H1 (cell line): ENCODE measurements around the gene CYP2S1.
"Not testable (repeated sequence)": the region's sequence is repeated elsewhere in the genome, so short reads cannot be mapped to it uniquely, and the experiment has no call there.

ENCODE experiments used
- BRCA1 ChIP-seq: IDR thresholded peaks from 2 replicates; pipeline ENCODE4 v1.6.1; 2012; ENCODE audit warnings: low read depth, low read length, improper control_type of control experiment
- CHD2 ChIP-seq: IDR thresholded peaks from 2 replicates; pipeline ENCODE4 v1.6.1; 2012; ENCODE audit warnings: low read length, improper control_type of control experiment
- CTCF ChIP-seq, 3 experiments: IDR thresholded peaks; 1 replicate in 2 of 3; 2 replicates in 1 of 3; pipeline versions ENCODE4 v1.5.1 to v1.6.1; 2011; ENCODE audit warnings: low read length in 3 of 3, mild to moderate bottlenecking in 3 of 3, inconsistent platforms in 2 of 3, low read depth in 1 of 3, moderate library complexity in 1 of 3; ENCODE audit not compliant: insufficient read depth in 1 of 3; ENCODE audit errors: control extremely low read depth in 1 of 3
- EP300 ChIP-seq, 2 experiments: IDR thresholded peaks; 1 replicate in 1 of 2; 2 replicates in 1 of 2; pipeline ENCODE4 v1.6.1; 2011 to 2012; ENCODE audit warnings: low read depth in 2 of 2, low read length in 2 of 2, mild to moderate bottlenecking in 2 of 2, borderline replicate concordance in 1 of 2, inconsistent platforms in 1 of 2, moderate library complexity in 1 of 2
- EZH2 ChIP-seq: fragments of 200-600 bp; sonication (generic); IDR thresholded peaks from 2 replicates; pipeline ENCODE4 v1.7.1; 2012; ENCODE audit warnings: low read depth, mild to moderate bottlenecking, moderate library complexity, low read length, inconsistent platforms; ENCODE audit not compliant: severe bottlenecking
- GABPA ChIP-seq: IDR thresholded peaks from 2 replicates; pipeline ENCODE4 v1.6.1; 2011; ENCODE audit warnings: mild to moderate bottlenecking, low read length, moderate library complexity, borderline replicate concordance; ENCODE audit not compliant: insufficient read depth
- POLR2A ChIP-seq, 2 experiments: IDR thresholded peaks; 1 replicate in 1 of 2; 2 replicates in 1 of 2; pipeline ENCODE4 v1.6.1; 2011; ENCODE audit warnings: low read depth in 2 of 2, low read length in 2 of 2, mild to moderate bottlenecking in 2 of 2; ENCODE audit errors: control extremely low read depth in 1 of 2
- POLR2AphosphoS5 ChIP-seq: IDR thresholded peaks from 2 replicates; pipeline ENCODE4 v1.6.1; 2011; ENCODE audit warnings: low read depth, low read length
- POU5F1 ChIP-seq: IDR thresholded peaks from 2 replicates; pipeline ENCODE4 v1.6.1; 2011; ENCODE audit warnings: low read depth, mild to moderate bottlenecking, low read length, moderate library complexity
- USF2 ChIP-seq: IDR thresholded peaks from 2 replicates; pipeline ENCODE4 v1.6.1; 2011; ENCODE audit warnings: low read length, improper control_type of control experiment
- YY1 ChIP-seq: IDR thresholded peaks from 2 replicates; pipeline ENCODE4 v1.6.1; 2011; ENCODE audit warnings: low read depth, mild to moderate bottlenecking, low read length

- not testable (repeated sequence) for TF ChIP-seq EP300 (IDR thresholded peaks at IDR 0.05; ENCODE audit: borderline replicate concordance in 1 of 2, low read depth in 2 of 2, low read length in 2 of 2); POLR2AphosphoS5; GABPA; USF2; POLR2A (IDR thresholded peaks at IDR 0.05; ENCODE audit: control extremely low read depth in 1 of 2, low read depth in 2 of 2, low read length in 2 of 2); CTCF (IDR thresholded peaks at IDR 0.05; ENCODE audit: control extremely low read depth in 1 of 3, insufficient read depth in 1 of 3, low read depth in 1 of 3, low read length in 3 of 3); EZH2; POU5F1; YY1; BRCA1; CHD2
Observed at GRCh38 chr19:41180173-41180572, 12.8 kb upstream of the CYP2S1 start.
